Activated CD4-positive, alpha-beta T cell treated with anti-CD3 and anti-CD28 coated beads for 36 hours (primary cell): Measurements from ENCODE around the gene UNC13D. TPM values are rescaled to one million over a fixed set of nuclear protein-coding genes. Genes with fewer than 3 reads are reported as not detected.
"Not testable (repeated sequence)": the region's sequence is repeated elsewhere in the genome, so short reads cannot be mapped to it uniquely, and the experiment has no call there.

ENCODE experiments used
- ATAC-seq: fragments of 200-7000 bp; cut with Tn5 transposase; one replicate; pipeline ENCODE4 v1.10.0; 2021; ENCODE audit warnings: mild to moderate bottlenecking, moderate library complexity
- CTCF ChIA-PET: fragments of 350-600 bp; sonication (Branson Sonifier 250); formaldehyde crosslinking; loops from one replicate; lab custom pipeline; 2021; ENCODE audit warnings: antibody characterized with exemption; lab: Charles Lee
- POLR2A ChIA-PET: fragments of 350-600 bp; sonication (Branson Sonifier 250); formaldehyde crosslinking; loops from one replicate; lab custom pipeline; 2021; ENCODE audit warnings: antibody characterized with exemption, inconsistent platforms; lab: Charles Lee
- DNase-seq: peaks from one replicate; pipeline ENCODE4 v3.0.0-alpha.2; 2020
- H3K27ac Mint-ChIP-seq: one replicate; pipeline ENCODE4 v1.8.0; 2021; ENCODE audit warnings: mixed read lengths
- H3K27me3 Mint-ChIP-seq: one replicate; pipeline ENCODE4 v1.8.0; 2021; ENCODE audit warnings: mixed read lengths
- H3K36me3 Mint-ChIP-seq: one replicate; pipeline ENCODE4 v1.8.0; 2021; ENCODE audit warnings: low read depth, mixed read lengths
- H3K4me1 Mint-ChIP-seq: one replicate; pipeline ENCODE4 v1.8.0; 2021; ENCODE audit warnings: mixed read lengths
- H3K4me3 Mint-ChIP-seq: one replicate; pipeline ENCODE4 v1.8.0; 2021; ENCODE audit warnings: mild to moderate bottlenecking, moderate library complexity, mixed read lengths
- H3K9me3 Mint-ChIP-seq: one replicate; pipeline ENCODE4 v1.8.0; 2021; ENCODE audit warnings: low read depth, mixed read lengths
- intact Hi-C, 2 experiments: fragments of 100-400 bp; cut with DNase I in 1 of 2; cut with micrococcal nuclease in 1 of 2; formaldehyde crosslinking; loops; one replicate each; pipeline versions ENCODE4 v1.14.2 to v1.15.1; 2022 to 2024; cut with DNase I, micrococcal nuclease
- total RNA-seq, 2 experiments: library from RNA; stranded (reverse); gene quantifications; one replicate each; pipeline ENCODE4 v1.2.3, GENCODE V29; 2021

Gene UNC13D
- total RNA-seq, 2 experiments from 2014 or later = 106 to 133 TPM

GRCh38 chr17:75861927-75862317 is 17.7 kb upstream of the UNC13D start:
- Mint-ChIP-seq H3K4me3 (no peak overlapping the region), H3K36me3 (no peaks in the 10 kb centered on the region), H3K27me3 (no peaks in the 10 kb centered on the region), H3K27ac (no peak overlapping the region), H3K9me3 (no peaks in the 10 kb centered on the region), H3K4me1 (peaks cover 36% of the 10 kb centered on the region)
- ChIA-PET CTCF (interaction anchor here (0.8 to 5.6 kb wide), 20 partner anchors 8 to 296 kb away, joined by 3 to 42 read pairs (median 5); partner anchors contain the start of genes GALK1, MRPL38, TRIM47 and TRIM65), POLR2A (interaction anchor here (0.6 to 1.4 kb wide), 3 partner anchors 14 to 201 kb away, joined by 3 to 4 read pairs (median 3); no protein-coding TSS in a partner anchor)
- ATAC-seq (no peak), DNase-seq (no peak)
- intact Hi-C loops = no loop called here

DNA sequence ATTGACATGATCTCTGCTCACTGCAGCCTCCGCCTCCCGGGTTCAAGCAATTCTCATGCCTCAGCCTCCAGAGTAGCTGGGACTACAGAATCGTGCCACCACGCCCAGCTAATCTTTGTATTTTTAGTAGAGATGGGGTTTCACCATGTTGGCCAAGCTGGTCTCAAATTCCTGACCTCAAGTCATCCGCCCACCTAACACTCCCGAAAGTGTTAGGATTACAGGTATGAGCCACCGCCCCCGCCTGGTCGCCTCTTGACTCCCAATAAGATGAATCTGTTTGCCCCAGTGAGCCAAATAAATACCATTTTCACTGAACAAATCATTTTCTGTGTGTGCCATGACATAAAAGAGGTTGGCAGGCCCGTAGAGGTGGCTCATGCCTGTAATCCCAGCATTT is 15.2 kb upstream of the UNC13D start:
- intact Hi-C loops = loop anchor here in 1 of 2 experiments (5.0 to 10.0 kb wide), 3 partner anchors 408 to 595 kb away; partner anchors contain the start of genes GGA3, MRPS7, SPHK1 and UBALD2
- not testable (repeated sequence) for ATAC-seq

GRCh38 chr17:75856062-75856756 is 12.0 kb upstream of the UNC13D start:
- DNase-seq (no peak), ATAC-seq (peak; percentile 6)
- no peaks in the 10 kb centered on the region for H3K27me3 Mint-ChIP-seq
- intact Hi-C loops = loop anchor here in 1 of 2 experiments (5.0 to 10.0 kb wide), 3 partner anchors 411 to 591 kb away; partner anchors contain the start of genes GGA3, MRPS7, SPHK1 and UBALD2
- peaks cover 37% of the 10 kb centered on the region for H3K4me1 Mint-ChIP-seq
- no peak overlapping the region for H3K4me3 Mint-ChIP-seq
- H3K27ac Mint-ChIP-seq = peak overlapping the region; percentile 86
- H3K9me3 Mint-ChIP-seq = no peaks in the 10 kb centered on the region
- H3K36me3 Mint-ChIP-seq = no peaks in the 10 kb centered on the region
- ChIA-PET CTCF (interaction anchor here (0.5 to 2.4 kb wide), 20 partner anchors 9 to 652 kb away, joined by 3 to 17 read pairs (median 4); partner anchors contain the start of genes FBF1, TRIM65 and UNC13D), POLR2A (interaction anchor here (1.5 to 3.0 kb wide), 6 partner anchors 8 to 83 kb away, joined by 4 to 25 read pairs (median 8); partner anchors contain the start of gene TRIM47)

More for the DNA sequence above, 15.2 kb upstream of the UNC13D start:
- CTCF ChIA-PET = interaction anchor here (0.8 to 5.6 kb wide), 5 partner anchors 10 to 25 kb away, joined by 4 to 42 read pairs (median 6); no protein-coding TSS in a partner anchor
- peak; percentile 44 for DNase-seq
- H3K27me3 Mint-ChIP-seq, H3K9me3 Mint-ChIP-seq, H3K4me3 Mint-ChIP-seq, H3K36me3 Mint-ChIP-seq: not testable (repeated sequence)
- peak overlapping the region; percentile 60 for H3K27ac Mint-ChIP-seq
- peaks cover 32% of the 10 kb centered on the region for H3K4me1 Mint-ChIP-seq
- POLR2A ChIA-PET = interaction anchor here (1.2 kb wide), 1 partner anchor 18 kb away, joined by 4 read pairs; no protein-coding TSS in a partner anchor

DNA sequence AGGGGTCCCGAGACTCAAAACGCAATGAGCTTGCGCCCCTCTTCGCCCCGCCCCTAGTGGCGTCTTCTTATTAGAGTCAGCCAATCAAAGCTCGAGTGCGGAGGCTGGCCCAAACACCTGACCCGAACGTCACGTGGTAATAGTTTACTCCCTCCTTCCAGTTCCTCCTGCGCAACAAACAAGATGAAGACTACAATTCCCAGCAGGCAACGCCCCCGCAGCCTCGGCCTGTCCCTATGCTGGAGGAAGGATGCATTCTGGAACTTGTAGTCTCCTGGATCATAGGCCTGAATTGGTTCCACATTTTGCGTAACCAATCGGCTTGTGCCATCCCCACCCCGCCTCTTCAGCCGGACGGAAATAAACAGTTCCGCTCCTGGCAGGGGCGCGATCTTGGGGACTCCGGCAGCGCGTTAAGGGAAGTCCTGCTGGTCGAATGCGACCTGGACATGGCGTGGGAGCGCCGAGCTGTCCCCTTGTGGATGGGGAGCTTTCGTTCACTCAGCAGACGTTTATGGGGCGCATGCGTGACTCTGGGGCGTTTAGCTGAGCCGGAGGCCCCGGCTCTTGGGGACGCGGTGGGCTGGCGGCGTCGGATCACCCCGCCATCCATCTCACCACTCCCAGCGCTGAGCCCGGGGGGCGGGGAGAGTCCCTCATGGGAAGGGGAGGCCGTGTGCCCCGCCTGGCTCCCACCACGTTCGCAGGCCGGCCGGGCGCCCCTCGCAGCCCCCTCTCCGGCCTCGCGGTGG is 11.3 kb upstream of the UNC13D start, which contains the start of gene WBP2:
Gene WBP2 (minus strand): TSS at position 26 of the 752 bp plus-strand sequence. CDS start 38 bp downstream, outside the sequence.
- Mint-ChIP-seq H3K4me1 (peaks cover 37% of the 10 kb centered on the region), H3K9me3 (no peaks in the 10 kb centered on the region), H3K27ac (peak within 1 kb of the TSS; percentile 86), H3K4me3 (no peak within 1 kb of the TSS), H3K27me3 (no peaks in the 10 kb centered on the region), H3K36me3 (peaks cover 1% of the 10 kb centered on the region)
- peak; percentile 99 for DNase-seq
- ChIA-PET POLR2A (interaction anchor here (0.5 to 3.0 kb wide), 14 partner anchors 9 to 102 kb away, joined by 3 to 25 read pairs (median 4); partner anchors contain the start of genes GALK1, TRIM47, UNC13D and UNK), CTCF (interaction anchor here (0.5 to 2.4 kb wide), 25 partner anchors 8 to 652 kb away, joined by 3 to 17 read pairs (median 4); partner anchors contain the start of genes FBF1, TRIM47, TRIM65 and UNC13D)
- intact Hi-C loops = loop anchor here (1.0 to 10.0 kb wide), 21 partner anchors 11 to 591 kb away; partner anchors contain the start of genes ACOX1 (in 1 of the 2), FBF1 (in 1 of the 2), GALK1 (in 1 of the 2) and GGA3 (in 1 of the 2)
- ATAC-seq = peak; percentile 95

GRCh38 chr17:75854881-75855309 is 10.7 kb upstream of the UNC13D start:
- Mint-ChIP-seq H3K27me3 (no peaks in the 10 kb centered on the region), H3K9me3 (no peaks in the 10 kb centered on the region), H3K36me3 (peaks cover 4% of the 10 kb centered on the region), H3K27ac (no peak overlapping the region), H3K4me3 (no peak overlapping the region), H3K4me1 (peaks cover 37% of the 10 kb centered on the region)
- no peak for DNase-seq
- POLR2A ChIA-PET = interaction anchor here (0.5 to 3.0 kb wide), 14 partner anchors 9 to 101 kb away, joined by 3 to 25 read pairs (median 4); partner anchors contain the start of genes GALK1, TRIM47, UNC13D and UNK
- ATAC-seq = no peak
- intact Hi-C loops = loop anchor here (1.0 to 10.0 kb wide), 21 partner anchors 11 to 590 kb away; partner anchors contain the start of genes ACOX1 (in 1 of the 2), FBF1 (in 1 of the 2), GALK1 (in 1 of the 2) and GGA3 (in 1 of the 2)
- CTCF ChIA-PET = interaction anchor here (0.5 to 2.4 kb wide), 19 partner anchors 8 to 145 kb away, joined by 3 to 17 read pairs (median 5); partner anchors contain the start of genes TRIM47, TRIM65 and UNC13D

DNA sequence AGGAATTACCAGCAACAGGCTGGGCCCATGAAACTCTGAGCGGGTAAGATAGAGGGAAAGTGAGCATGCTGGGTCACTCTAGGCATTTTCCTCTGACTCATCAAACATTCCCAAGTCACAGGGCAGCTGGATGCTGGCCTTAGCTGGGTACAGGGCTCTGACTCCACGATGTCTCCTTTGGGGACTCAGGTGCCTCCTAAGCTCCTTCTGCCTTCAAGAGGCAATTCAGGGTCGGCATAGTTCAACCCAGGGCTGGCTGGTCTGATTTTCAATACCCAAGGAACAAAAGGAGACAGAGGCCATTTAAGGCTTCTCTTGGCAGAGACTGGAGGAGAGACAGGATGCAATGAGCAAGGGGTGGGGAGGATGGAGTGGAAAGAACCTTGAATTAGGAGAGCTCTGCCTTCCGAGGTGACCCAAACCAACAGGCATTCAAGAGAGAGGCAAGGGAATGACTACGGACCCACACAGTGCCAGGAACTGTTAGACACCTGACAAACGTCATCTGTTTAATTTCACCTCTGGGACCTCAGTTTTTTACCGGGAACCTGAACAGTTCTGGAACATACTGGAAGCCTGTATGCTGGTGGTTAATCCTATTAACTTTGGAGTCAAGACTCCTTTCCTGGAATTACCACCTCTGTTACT is 10.0 kb upstream of the UNC13D start:
- DNase-seq = no peak
- peaks cover 34% of the 10 kb centered on the region for H3K4me1 Mint-ChIP-seq
- no peaks in the 10 kb centered on the region for H3K9me3 Mint-ChIP-seq
- no peak for ATAC-seq
- H3K36me3 Mint-ChIP-seq = peaks cover 5% of the 10 kb centered on the region
- no peaks in the 10 kb centered on the region for H3K27me3 Mint-ChIP-seq
- CTCF ChIA-PET = interaction anchor here (0.6 to 2.2 kb wide), 8 partner anchors 7 to 230 kb away, joined by 3 to 13 read pairs (median 4); no protein-coding TSS in a partner anchor
- intact Hi-C loops = loop anchor here in 1 of 2 experiments (10.0 kb wide), 1 partner anchor 589 kb away; the partner anchor contains the start of genes GGA3 and MRPS7
- no peak overlapping the region for H3K4me3 Mint-ChIP-seq
- H3K27ac Mint-ChIP-seq = no peak overlapping the region
- POLR2A ChIA-PET = interaction anchor here (1.3 to 3.0 kb wide), 4 partner anchors 10 to 74 kb away, joined by 4 to 25 read pairs (median 12); partner anchors contain the start of gene UNC13D

- ChIA-PET CTCF (interaction anchor here (0.6 to 1.2 kb wide), 6 partner anchors 8 to 230 kb away, joined by 3 to 5 read pairs (median 4); no protein-coding TSS in a partner anchor), POLR2A (interaction anchor here (3.0 kb wide), 1 partner anchor 74 kb away, joined by 25 read pairs; a partner anchor contains a TSS)
- Mint-ChIP-seq H3K4me1 (peaks cover 27% of the 10 kb centered on the region), H3K36me3 (peaks cover 6% of the 10 kb centered on the region), H3K4me3 (peak overlapping the region; percentile 26), H3K27me3 (no peaks in the 10 kb centered on the region), H3K9me3 (no peaks in the 10 kb centered on the region), H3K27ac (peak overlapping the region; percentile 67)
- intact Hi-C loops = loop anchor here in 1 of 2 experiments (10.0 kb wide), 1 partner anchor 589 kb away; the partner anchor contains the start of genes GGA3 and MRPS7
- ATAC-seq = no peak
- no peak for DNase-seq
These were observed 9.2 kb upstream of the UNC13D start for GRCh38 chr17:75853433-75853832.

GRCh38 chr17:75851693-75851991 is 7.4 kb upstream of the UNC13D start:
- Mint-ChIP-seq H3K36me3 (peaks cover 13% of the 10 kb centered on the region), H3K4me1 (peaks cover 20% of the 10 kb centered on the region)
- H3K4me3 Mint-ChIP-seq, H3K27ac Mint-ChIP-seq, H3K27me3 Mint-ChIP-seq, ATAC-seq, DNase-seq, POLR2A ChIA-PET, H3K9me3 Mint-ChIP-seq: not testable (repeated sequence)
- intact Hi-C loops = loop anchor here in 1 of 2 experiments (10.0 kb wide), 1 partner anchor 587 kb away; the partner anchor contains the start of genes GGA3 and MRPS7
- CTCF ChIA-PET = interaction anchor here (1.7 kb wide), 1 partner anchor 10 kb away, joined by 7 read pairs; no protein-coding TSS in a partner anchor

GRCh38 chr17:75850928-75851692 is 6.9 kb upstream of the UNC13D start:
- H3K4me3 Mint-ChIP-seq = no peak overlapping the region
- POLR2A ChIA-PET = no interaction called here
- H3K36me3 Mint-ChIP-seq = peaks cover 17% of the 10 kb centered on the region
- DNase-seq (no peak), ATAC-seq (no peak)
- peak overlapping the region; percentile 17 for H3K27ac Mint-ChIP-seq
- no peaks in the 10 kb centered on the region for H3K9me3 Mint-ChIP-seq
- CTCF ChIA-PET = interaction anchor here (0.6 to 4.5 kb wide), 4 partner anchors 9 to 28 kb away, joined by 3 to 42 read pairs (median 6); partner anchors contain the start of gene TRIM47
- H3K27me3 Mint-ChIP-seq = no peaks in the 10 kb centered on the region
- H3K4me1 Mint-ChIP-seq = peaks cover 15% of the 10 kb centered on the region
- intact Hi-C loops = loop anchor here in 1 of 2 experiments (10.0 kb wide), 1 partner anchor 586 kb away; the partner anchor contains the start of genes GGA3 and MRPS7
